Neural crest cell (in vitro differentiated cells): ENCODE data around the gene AP4S1. TPM values are rescaled to one million over a fixed set of nuclear protein-coding genes. Genes with fewer than 3 reads are reported as not detected.

Source experiments
- DNase-seq: peaks from one replicate; pipeline ENCODE4 v3.0.0; 2021; ENCODE audit warnings: low read depth, mixed read lengths, low spot score
- H3K27ac Mint-ChIP-seq: one replicate; pipeline ENCODE4 v1.8.0; 2021; ENCODE audit warnings: mild to moderate bottlenecking, mixed read lengths; ENCODE audit not compliant: unreplicated experiment
- H3K27me3 Mint-ChIP-seq: 2 replicates; pipeline ENCODE4 v1.8.0; 2021; ENCODE audit warnings: low read depth, mild to moderate bottlenecking, mixed read lengths
- H3K36me3 Mint-ChIP-seq: 2 replicates; pipeline ENCODE4 v1.8.0; 2021; ENCODE audit warnings: low read depth, mild to moderate bottlenecking, mixed read lengths
- H3K4me1 Mint-ChIP-seq: 2 replicates; pipeline ENCODE4 v1.8.0; 2021; ENCODE audit warnings: mixed read lengths
- H3K4me3 Mint-ChIP-seq: one replicate; pipeline ENCODE4 v1.8.0; 2021; ENCODE audit warnings: mild to moderate bottlenecking, mixed read lengths
- H3K9me3 Mint-ChIP-seq: 2 replicates; pipeline ENCODE4 v1.8.0; 2021; ENCODE audit warnings: mixed read lengths
- total RNA-seq: library from RNA; stranded (reverse); gene quantifications from 2 replicates; pipeline ENCODE4 v1.2.1, GENCODE V29; 2021
- TF ChIP-seq, protein P1 (sequence below): fragments of 200-600 bp; sonication (generic); conservative IDR thresholded peaks from 2 replicates; pipeline ENCODE4 v1.5.0; 2021; ENCODE audit warnings: antibody characterized with exemption, mild to moderate bottlenecking

Gene AP4S1
- total RNA-seq, 1 donor from 2014 or later: 8.0 TPM

DNA sequence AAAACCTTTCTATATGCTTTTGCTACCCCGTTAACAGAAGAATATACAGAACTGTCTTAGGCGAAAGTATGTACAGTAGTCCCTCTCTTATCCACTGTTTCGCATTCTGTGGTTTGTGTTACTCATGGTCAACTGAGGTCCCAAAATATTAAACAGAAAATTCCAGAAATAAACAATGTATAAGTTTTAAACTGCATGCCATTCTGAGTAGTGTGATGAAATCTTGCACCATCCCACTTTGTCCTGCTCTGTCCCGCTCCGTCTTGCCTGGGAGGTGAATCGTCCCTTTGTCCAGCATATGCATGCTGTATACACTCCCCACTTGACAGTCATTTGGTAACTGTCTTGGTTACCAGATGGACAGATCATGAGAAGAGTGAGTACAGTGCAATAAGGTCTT lies 70.8 kb downstream of the AP4S1 start:
- Mint-ChIP-seq H3K27me3 (no peaks in the 10 kb centered on the region), H3K4me3 (no peak overlapping the region), H3K36me3 (peaks cover 16% of the 10 kb centered on the region), H3K27ac (no peak overlapping the region), H3K9me3 (no peaks in the 10 kb centered on the region), H3K4me1 (peaks cover 3% of the 10 kb centered on the region)
- TF ChIP-seq, protein P1, sequence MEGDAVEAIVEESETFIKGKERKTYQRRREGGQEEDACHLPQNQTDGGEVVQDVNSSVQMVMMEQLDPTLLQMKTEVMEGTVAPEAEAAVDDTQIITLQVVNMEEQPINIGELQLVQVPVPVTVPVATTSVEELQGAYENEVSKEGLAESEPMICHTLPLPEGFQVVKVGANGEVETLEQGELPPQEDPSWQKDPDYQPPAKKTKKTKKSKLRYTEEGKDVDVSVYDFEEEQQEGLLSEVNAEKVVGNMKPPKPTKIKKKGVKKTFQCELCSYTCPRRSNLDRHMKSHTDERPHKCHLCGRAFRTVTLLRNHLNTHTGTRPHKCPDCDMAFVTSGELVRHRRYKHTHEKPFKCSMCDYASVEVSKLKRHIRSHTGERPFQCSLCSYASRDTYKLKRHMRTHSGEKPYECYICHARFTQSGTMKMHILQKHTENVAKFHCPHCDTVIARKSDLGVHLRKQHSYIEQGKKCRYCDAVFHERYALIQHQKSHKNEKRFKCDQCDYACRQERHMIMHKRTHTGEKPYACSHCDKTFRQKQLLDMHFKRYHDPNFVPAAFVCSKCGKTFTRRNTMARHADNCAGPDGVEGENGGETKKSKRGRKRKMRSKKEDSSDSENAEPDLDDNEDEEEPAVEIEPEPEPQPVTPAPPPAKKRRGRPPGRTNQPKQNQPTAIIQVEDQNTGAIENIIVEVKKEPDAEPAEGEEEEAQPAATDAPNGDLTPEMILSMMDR: no peak
- no peak for DNase-seq

GRCh38 chr14:31097081-31097480 lies 71.6 kb downstream of the AP4S1 start:
- Mint-ChIP-seq H3K27ac (no peak overlapping the region), H3K27me3 (no peaks in the 10 kb centered on the region), H3K9me3 (no peaks in the 10 kb centered on the region), H3K4me3 (no peak overlapping the region), H3K4me1 (no peaks in the 10 kb centered on the region), H3K36me3 (peaks cover 22% of the 10 kb centered on the region)
- no peak for DNase-seq
- TF ChIP-seq, protein P1: no peak

DNA sequence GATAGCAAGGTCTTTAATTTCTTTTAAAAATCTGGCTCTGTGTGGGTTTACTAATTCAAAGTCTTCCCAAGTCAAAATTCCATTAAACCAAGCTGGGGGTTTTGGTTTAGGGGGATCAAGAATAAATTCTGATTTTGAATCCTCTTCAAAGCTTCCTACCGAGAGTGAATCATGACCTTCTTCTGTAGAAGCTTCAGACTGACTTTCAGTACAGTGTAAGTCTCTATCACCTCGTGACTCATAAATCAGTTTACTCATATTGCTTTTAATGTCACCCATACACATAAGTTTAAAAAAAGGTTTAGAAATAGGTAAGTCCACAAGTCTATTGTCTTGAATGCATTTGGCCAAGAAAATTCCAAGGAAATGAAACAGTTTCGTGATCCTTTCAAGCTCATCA lies 81.3 kb downstream of the AP4S1 start:
- Mint-ChIP-seq H3K4me3 (no peak overlapping the region), H3K9me3 (peaks cover 2% of the 10 kb centered on the region), H3K27ac (no peak overlapping the region), H3K27me3 (no peaks in the 10 kb centered on the region), H3K4me1 (no peaks in the 10 kb centered on the region), H3K36me3 (peaks cover 41% of the 10 kb centered on the region)
- no peak for DNase-seq
- TF ChIP-seq, protein P1: no peak

- no peak overlapping the region for H3K27ac Mint-ChIP-seq
Observed at GRCh38 chr14:31109257-31109656, 83.8 kb downstream of the AP4S1 start.

DNA sequence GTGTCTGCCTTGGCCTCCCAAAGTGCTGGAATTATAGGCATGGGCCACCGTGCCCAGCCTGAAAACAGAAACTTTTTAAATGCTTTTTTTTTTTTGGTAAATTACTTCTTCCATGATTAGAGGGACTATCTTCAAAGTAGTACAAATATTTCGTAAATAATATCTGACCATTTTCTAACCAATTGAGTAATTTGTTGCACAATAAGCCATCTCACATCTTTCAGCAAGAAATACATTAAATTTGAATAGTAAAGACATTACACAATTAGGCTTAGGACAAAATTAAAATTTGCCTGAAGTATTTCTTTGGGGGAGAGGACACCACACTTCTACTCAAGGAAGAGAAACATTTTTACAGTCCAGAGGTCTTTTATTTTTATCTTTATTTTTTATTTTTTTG lies 85.4 kb downstream of the AP4S1 start:
- Mint-ChIP-seq H3K27ac (no peak overlapping the region), H3K4me3 (no peak overlapping the region), H3K27me3 (no peaks in the 10 kb centered on the region), H3K9me3 (no peaks in the 10 kb centered on the region), H3K4me1 (no peaks in the 10 kb centered on the region), H3K36me3 (peaks cover 18% of the 10 kb centered on the region)
- TF ChIP-seq, protein P1: no peak
- no peak for DNase-seq

More at GRCh38 chr14:31109257-31109656, 83.8 kb downstream of the AP4S1 start:
- Mint-ChIP-seq H3K9me3 (no peaks in the 10 kb centered on the region), H3K36me3 (peaks cover 24% of the 10 kb centered on the region), H3K4me3 (no peak overlapping the region), H3K27me3 (no peaks in the 10 kb centered on the region), H3K4me1 (no peaks in the 10 kb centered on the region)
- TF ChIP-seq, protein P1: no peak
- DNase-seq: no peak

DNA sequence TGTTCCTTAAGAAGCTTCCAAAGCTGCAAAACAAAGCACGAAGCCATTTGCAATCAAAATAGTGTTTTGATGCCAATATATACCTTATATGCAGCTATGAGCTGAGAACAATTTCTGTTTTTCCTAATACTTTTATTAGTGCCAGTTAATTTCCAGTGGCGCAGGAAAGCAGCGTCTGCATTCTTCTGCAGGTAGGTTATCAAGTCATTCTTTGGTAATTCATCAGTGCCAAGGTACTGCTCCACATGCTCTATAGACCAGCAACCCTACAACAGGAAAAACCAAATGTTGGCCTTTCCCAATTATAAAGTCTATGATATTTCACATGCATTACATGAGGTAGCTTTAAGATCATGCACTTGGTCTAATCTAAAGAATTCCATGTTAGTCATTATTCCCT lies 88.3 kb downstream of the AP4S1 start:
- peaks cover 19% of the 10 kb centered on the region for H3K36me3 Mint-ChIP-seq
- H3K4me1 Mint-ChIP-seq: no peaks in the 10 kb centered on the region
- H3K4me3 Mint-ChIP-seq: no peak overlapping the region
- DNase-seq: no peak
- H3K9me3 Mint-ChIP-seq: no peaks in the 10 kb centered on the region
- TF ChIP-seq, protein P1: no peak
- no peaks in the 10 kb centered on the region for H3K27me3 Mint-ChIP-seq
- no peak overlapping the region for H3K27ac Mint-ChIP-seq
